IPS DF 4.7 (cell line): ENCODE results near the gene PRKG1.
"Not testable (repeated sequence)": the region's sequence is repeated elsewhere in the genome, so short reads cannot be mapped to it uniquely, and the experiment has no call there.

Experiments
- DNase-seq: peaks from one replicate; pipeline ENCODE4 v3.0.0-alpha.2; 2013; ENCODE audit warnings: low spot score; ENCODE audit errors: extremely low read depth

Gene PRKG1

DNA sequence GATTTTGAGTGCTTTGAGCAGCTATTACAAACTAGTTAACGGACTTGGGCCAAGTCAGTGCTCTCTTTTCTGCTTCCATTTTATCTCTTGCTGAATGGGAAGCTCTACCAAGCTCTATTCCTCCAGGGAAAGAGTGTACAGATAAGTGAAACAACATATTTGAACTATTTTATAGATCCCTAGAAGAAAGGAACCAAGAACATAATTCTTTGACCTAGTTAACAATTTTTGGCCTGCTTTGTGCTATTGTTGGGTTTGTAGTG, 244.8 kb downstream of the PRKG1 start:
- DNase-seq: no peak

DNA sequence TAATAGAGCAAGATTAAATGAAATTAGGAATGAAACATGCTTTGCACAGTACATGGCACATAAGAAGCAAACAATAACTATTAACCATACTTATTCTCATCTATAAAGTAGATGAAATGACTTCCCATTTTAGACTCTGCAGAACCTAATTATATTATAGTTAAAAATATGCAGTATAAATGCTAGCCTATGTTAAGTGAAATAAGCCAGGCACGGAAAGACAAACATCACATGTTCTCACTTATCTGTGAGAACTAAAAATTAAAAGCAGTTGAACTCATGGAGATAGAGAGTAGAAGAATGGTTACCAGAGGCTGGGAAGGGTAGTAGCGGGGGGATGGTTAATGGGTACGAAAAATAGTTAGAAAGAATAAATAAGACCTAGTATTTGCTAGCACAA, 247.0 kb downstream of the PRKG1 start:
- DNase-seq: no peak

DNA sequence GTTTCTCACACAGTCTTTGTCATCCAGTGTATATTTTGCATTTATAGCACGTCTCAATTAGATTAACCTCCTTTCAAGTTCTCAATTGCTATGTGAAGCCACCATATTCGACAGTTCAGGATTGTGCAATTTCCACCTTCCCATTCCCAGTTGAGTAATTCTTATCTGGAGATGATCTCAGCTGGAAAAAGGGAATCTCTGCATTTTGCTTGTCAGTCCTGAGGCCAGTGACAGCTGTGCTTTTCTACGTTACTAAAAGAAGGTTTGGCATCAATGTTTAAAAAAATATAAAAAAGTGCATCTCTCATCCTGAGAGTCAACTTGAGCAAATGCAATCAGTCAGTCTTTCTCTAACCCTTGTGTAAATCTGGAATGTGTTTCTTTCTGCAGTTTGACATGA, 247.7 kb downstream of the PRKG1 start:
- no peak for DNase-seq

DNA sequence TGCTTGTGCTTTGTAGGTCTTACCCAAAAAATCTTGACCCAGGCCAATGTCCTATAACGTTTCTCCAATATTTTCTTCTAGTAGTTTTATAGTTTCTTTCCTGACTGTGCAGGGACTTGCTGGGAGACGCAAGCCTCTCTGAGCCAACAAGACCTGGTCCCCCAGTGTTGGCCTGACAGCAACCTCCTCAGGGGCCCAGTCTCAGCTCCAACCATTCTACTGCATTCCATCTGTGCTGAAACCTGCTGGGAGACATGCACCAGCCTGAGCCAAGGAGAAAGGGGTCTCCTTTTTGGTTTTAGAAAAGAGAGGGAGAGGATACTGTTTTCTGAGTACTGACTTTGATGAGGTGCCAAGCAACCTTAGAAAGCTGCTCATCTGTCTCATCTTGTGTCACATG, 251.4 kb downstream of the PRKG1 start:
- no peak for DNase-seq

DNA sequence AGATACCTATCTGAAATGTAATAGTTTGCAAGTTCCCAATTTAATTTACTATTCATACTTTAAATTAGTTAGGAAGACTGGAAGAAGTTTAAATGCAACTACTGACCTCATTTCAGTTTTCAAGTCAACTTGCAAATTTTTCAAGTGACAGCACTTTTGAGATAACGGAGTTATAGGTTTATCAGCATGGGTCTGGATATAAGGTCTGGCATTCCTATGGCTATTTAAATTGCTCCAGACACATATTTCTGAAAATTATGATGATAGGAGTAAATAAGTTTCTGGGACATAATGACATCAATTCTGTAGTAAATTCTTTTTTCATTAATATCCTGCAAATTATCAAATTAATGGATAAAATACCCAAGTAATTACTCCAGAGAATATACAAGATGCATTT, 251.9 kb downstream of the PRKG1 start:
- no peak for DNase-seq

DNA sequence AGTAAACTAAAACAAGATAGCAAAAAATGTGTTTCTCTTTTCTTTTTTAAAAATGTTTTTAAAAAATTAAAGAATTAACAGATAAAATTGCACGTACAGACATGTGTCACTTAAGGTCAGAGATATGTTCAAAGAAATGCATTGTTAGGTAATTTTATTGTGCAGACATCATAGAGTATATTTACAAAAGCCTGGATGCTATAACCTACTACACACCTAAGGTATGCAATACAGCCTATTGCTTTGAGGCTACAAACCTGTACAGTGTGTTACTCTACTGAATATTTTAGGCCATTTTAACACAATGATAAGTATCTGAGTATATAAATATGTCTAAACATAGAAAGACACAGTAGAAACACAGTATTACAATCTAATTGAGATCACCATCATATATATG, 253.1 kb downstream of the PRKG1 start:
- no peak for DNase-seq

DNA sequence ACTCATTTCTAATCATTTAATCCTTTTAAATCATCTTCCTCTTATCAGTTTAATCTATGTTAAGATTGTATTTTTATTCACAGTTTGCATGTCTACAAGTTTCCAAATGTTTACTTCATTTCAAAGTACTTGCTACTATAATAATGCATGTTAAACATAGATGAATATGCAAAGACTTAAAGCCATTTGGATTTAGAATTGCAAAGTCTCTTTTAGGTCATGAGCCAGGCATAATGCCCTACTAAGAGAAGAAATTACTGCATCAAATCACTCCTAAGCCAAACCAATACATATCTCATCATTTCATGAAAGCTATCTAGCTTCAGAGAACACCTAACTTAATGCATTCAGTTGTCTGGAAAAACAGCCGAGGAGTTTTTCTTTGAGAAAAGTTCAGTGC, 266.1 kb downstream of the PRKG1 start:
- DNase-seq: no peak

DNA sequence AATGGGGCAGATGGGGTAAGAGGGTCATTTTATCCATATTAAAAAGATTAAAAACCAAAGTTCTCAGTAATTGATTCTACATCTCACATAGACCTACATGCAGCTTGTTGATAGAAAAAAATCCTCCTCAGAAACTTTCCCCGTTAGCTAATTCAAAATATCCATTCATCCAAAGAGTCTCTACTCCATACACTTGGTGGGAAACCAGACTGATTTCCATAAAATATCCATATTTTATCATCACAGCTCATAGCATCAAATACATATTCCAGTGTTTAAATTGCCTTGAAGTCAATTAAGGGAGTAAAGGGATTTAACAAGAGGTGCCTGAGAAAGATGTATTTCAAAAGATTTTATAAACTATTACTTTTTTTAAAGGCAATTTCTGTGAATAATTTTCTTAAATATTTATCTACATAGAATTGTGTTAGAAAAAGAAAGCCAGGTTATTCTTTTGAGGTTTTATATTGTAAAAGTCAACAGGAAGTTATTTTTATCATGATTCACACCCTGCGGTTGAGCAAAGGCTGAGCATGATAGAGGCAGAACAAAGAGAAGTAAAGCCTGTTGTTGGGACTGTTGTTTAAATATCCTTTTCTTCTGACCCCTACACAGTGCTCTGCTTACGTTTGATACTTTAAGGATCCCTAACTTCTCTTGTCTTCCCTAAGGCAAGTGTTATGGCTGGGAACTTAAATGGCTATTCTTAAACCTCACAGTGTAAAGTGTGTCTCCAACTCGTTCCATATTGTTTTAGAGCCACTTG, 266.7 kb downstream of the PRKG1 start:
- no peak for DNase-seq

DNA sequence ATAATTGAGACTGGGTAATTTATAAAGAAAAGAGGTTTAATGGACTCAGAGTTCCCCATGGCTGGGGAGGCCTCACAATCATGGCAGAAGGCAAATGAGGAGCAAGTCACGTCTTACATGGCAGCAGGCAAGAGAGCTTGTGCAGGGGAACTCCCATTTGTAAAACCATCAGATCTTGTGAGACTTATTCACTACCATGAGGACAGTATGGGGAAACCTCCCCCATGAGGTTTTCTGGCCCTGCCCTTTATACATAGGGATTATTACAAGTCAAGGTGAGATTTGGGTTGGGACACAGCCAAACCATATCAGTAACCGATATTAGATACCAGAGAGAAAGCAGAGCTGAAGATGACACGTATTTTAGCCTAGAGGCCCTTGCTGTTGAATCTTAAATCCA, 267.5 kb downstream of the PRKG1 start:
- DNase-seq: not testable (repeated sequence)

DNA sequence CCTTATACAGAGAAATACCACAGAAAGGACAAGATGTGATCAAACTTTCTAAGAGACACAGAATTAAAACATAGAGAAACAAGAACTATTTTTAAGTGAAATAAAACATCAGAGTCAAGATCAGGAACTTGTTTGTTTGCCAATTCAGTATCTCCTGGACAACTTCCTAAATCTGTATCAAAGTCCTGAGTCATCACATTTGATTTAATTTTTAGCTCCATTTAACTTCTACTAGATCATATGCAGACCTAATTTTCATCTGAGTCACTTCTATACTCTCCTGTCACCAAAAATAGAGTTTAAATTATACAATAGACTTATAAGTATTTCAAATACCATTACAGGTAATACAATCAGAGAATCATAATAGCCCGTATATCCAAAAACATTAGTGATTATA, 268.1 kb downstream of the PRKG1 start:
- DNase-seq: no peak

DNA sequence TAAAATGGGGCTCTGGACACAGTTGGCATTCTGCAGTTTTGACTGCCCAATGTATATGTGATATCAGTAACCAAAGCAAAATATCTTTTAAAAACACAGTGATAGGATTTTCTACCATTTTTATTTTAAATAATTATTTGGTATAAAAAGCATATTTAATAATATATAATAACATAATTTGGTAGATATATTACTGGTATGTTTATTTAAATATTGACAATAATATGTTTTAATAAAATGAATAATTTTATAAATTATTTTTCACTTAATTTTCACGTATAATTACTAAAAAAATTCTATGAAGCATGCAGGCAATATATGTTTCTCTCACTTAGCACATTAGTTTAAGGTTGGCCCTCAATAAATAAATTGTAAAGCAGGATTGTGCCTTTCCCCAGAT, 269.1 kb downstream of the PRKG1 start:
- DNase-seq: no peak

DNA sequence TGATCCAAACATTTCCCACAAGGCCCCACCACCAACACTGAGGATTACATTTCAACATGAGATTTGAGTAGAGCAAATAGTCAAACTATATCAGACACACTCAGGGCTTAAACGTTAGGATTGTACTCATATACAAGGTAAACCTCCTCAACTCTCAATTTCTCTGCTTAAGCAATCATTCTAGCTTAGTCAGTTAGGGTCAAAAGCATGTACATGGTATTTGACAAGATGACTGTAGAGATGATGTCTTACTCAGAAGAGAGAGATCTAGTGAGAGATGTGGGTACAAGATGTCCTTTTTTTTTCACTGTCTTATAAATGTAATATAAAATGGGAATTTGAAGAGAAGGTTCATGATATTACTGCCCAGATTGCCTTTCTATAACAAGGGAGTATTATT, 270.1 kb downstream of the PRKG1 start:
- no peak for DNase-seq

DNA sequence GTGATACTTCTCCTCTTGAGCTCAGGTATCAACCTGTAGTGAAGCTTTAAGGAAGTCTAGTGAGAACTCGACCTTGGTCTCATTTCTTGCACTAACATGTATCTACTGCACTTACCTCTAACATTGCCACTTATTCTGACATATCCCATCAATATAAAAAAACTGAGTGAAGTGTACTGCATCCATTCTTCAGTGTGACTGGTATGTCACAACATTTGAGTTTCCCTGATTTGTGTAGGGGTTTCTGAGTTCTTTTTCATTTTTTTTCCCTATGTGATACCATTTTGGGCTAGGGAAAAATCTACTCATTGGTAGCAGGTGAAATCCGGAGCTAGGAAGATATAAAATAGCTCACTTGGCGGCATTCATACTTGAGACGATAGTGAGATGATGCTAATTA, 274.3 kb downstream of the PRKG1 start:
- no peak for DNase-seq

DNA sequence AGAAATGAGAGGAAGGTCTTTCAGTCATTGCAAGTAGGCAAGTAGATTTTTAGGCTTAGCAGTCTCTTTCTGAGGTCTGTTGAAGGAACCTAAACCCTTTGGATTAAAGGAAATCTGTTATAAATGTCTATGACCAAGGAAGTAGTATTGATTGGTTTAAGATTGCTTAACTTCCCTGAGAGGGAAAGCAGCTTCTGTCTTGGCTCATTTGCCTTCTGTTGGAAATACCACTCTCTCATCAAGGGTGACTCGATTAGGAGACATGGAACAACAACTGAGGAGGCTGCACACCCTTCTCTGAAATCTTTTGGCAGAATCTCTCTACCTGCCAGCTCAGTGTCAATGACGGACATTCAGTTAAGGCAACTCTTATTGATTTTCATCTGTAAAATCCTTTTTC, 282.9 kb downstream of the PRKG1 start:
- DNase-seq: no peak

DNA sequence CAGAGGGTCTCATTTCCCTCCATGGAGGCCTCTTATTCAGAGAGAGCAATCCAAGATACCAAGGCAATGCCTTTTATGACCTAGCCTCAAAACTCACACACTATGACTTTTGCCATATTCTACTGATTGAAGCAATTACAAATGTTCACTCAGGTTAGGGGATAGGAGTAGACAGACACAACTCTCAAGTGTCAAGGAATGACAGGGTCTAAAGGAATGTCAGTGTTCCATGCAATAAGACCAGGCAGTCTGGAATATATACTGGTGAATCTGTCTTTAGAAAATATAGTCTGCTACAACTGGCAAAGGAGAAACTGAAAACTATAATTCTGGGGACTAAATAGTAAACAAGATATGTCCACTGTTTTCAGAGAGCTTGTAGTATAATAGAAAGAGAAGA, 283.9 kb downstream of the PRKG1 start:
- no peak for DNase-seq

DNA sequence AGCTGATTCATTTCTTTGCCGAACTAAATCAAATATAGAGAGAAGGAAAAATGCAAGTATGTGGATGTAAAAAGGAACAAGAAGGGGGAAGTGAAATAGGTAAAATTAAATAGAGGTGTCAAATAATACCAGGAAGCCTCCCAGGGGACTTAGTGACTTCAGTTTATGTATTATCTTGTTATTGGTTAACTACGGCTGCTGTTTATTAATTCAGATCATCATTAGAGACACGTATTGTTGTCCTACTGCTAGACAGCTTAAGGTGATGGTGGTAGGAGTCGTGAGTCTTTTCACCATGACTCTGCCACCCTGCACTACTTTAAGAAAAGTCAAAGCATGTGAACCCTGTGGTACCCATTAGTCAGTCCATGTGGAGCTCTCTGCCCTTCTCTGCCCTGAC, 289.1 kb downstream of the PRKG1 start:
- DNase-seq: no peak

DNA sequence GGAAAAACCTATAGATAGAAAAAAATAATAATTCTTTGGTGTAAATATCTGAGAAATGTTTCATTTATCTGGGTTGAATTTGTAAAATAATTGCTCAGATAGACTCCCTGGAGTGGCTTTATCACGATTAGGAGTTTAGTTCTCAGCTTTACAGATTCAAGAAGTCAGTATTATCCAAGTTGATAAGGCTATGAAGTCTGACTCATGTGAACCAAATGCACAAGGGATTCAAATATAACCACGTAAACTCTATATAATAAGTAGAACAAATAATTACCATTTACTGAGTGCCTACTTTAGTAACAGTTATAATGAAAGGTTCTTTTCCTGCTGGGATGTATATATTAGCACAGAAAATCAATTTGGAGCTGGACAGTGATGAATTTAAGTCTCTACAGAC, 290.4 kb downstream of the PRKG1 start:
- DNase-seq: no peak

DNA sequence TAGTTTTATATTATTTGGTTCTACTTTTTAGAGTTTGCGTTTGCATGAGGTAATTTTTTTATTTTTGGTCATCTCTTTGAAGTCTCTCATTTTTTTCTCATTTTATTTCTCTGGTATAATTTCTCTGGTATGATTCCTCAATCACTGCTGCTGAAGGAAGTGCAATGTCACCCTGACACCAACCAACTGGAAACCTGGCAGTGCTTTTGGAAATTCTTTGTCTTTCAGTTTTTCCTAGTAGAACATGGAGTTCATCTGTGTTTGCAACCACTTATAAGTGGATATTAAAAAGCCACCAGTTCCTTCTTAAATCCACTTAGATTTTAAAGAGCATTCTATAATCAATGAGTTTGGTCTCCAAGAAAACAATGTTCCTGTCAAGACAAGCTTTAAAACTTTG, 291.8 kb downstream of the PRKG1 start:
- DNase-seq: no peak

DNA sequence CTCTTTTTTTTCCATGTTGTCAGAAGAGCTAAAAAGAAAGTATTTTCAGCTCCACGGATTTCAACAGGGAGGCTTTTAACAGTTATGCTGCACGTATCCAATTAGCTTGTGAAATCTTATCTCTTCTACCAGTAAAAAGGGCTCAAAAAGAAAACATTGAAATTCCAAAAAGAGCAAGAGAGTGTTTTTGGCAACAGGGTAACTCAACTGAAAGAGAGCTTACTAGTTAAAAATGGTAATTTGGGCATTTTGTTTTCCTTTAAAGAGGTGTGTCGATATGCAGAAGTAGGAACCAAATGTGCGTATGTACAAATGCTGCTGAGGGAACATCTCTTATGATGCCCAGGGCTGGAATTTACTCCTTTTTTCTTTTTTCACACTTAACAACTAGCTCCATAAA, 292.8 kb downstream of the PRKG1 start:
- no peak for DNase-seq

DNA sequence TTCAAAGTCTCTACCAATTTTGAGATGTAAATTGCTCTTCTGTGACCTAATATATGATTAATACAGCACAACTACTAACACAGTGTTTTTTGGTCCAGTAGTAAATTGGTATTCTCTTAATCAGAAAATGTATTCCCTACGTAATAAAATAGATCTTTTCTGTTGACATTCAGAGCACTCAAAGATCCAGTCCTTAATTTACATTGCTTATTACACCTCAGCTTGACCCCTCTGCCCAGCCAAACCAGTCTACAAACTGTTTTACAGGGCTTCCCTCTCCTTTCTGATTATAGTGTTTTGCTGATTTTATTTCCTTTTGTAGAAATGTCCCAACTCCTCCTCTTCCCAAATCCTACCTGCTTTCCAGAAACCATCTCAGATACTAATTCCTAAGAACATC, 293.4 kb downstream of the PRKG1 start:
- DNase-seq: no peak

DNA sequence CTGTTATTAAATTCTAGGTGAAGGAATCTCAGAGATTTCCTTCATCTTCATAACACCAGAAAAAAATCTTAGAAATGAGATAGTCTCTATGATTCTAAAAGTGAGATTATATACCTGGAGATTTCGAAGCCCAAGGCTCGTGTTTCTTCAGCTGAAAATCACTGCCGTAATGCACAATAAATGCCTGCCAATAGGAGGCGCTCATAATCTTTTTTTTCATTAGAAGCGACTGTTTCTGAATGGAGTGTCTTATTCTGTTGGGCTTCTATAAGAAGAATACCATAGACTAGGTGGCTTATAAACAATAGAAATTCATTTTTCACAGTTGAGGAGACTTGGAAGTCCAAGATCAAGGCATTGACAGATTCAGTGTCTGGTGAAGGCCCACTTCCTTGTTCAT, 294.7 kb downstream of the PRKG1 start:
- peak; percentile 9 for DNase-seq

DNA sequence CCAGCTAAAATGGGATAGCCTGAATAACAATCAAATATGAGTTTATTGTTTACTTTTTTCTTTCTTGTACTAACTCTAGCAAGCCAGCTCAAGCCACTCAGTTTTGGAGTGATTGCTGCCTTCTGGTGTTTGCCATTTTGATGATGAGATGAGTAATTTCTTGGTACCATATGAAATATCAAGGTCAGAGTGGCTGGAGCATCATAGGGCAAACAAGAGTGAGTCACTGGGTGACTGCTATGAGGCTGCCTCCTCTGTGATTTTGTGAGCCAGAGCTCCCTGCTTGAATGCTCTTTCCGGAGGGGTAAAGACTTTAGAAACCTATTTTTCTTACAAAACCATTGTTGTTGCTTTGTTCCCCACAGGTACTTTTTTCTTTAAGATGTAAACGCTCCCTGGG, 295.6 kb downstream of the PRKG1 start:
- DNase-seq: no peak

DNA sequence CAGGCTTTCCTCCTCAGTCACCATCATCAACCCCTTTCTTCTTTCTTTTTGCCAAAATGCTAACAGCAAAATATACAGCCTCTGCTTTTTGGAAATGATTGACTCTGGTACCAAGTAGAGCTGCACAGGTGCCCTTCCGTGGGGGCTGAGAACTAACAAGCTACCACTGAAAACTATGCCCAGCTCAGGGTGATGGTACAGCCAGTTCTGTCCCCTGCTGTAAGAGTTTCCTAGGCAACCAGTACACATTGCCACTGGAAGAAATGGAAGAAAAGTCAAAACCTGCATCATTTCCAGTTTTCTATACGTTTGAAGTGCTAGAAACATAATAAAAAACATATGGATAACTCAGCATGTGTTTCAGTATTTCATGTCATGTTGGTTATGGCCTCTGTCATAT, 297.5 kb downstream of the PRKG1 start:
- no peak for DNase-seq

DNA sequence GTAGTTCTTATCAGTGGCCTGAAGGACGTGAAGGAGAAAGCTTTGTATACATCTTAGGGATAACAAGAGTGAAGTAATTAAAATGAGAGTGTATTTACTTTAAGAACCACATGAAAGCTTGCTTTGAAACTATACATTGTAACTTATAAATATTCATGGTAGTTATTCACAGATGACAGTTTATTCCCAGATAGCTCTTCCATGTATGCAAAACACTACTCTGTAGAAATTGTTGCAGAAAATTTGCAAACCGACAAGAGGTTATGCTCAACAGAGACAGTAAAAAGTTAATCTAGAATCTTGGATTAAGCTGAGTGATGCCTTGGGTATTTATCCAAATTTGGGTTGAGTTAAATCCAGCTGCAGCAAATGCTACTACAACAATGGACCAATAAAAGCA, 301.5 kb downstream of the PRKG1 start:
- DNase-seq: no peak
